ENCODE data around the gene CAPN10.

CAPN10 gene

DNA sequence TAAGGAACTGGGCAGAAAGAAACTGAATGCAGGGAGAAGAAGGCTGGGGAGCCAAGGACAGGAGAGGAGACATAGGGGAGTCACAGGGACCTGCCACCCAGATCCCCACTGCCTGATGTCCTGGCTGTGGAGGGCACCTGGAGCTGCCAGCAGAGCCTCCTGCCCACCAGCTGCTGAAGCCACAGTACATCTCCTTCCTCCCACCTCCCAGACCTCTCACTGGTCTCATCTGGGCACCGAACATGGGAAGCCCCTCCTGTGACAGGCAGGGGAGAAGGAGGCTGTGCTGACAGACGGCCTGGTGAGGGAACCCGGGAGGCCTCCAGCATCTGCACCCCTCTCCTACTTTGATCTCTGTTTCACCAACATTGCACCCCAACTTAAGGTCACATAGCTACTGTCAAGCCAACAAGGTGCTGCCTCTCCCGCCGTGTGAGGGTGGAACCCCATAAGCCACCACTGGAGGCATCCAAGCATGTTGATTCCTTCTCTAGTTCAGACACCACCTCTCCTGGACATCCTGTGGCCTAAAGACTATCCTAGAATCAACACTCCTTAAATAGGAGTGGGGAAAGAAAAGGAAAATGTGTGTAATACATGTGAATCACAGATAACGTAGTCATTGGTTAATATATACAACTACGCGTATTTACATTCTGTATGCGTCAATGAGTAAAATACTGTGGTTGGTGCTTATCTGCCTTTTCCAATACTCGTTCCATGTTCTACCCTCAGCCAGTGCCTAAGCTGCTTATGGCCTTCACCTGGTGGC is 21.8 kb upstream of the CAPN10 start:
- peak; percentile 40 for DNase-seq (ENCODE audit: low spot score)

DNA sequence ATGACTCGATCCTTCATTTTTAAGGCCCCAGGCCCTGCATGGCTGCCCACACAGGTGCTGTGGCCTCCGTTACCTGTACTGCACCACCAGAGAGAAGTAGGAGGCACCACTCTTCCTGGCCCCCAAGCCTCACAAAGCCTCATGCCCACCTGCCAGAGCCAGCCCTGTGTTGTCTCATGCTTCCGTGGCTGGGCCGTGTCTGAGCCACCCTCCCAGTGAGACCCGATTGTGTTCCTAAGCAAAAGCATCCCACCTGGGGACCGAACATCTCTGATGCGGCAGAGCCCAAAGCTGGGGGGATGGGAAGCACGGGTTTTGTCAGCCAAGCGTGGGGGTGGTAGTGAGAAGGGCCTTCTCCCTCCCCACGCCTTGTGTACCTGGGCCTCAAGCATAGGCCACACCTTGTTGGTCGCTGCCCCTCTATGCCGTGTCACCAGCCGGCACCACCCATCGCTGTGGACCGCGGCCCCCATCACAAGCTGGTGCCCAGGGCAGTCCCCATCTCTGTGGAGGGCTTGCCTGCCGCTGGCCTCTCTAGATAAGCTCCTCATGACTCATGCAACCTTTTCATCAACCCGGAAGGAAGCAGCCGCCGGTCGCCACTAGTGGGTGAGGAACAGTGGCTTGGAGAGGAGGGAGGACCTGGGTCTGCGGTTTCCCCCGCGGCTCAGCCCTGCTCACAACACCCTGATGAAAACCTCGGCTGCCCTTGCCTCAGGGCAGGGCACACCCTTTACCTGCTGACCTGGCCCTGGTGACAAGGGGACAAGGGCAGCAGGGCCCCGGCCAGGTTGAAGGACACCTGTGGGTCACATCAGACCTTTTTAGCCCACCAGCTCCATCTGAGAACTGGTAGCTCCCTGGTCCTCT is 21.0 kb upstream of the CAPN10 start:
- DNase-seq (ENCODE audit: low spot score), result no peak

DNA sequence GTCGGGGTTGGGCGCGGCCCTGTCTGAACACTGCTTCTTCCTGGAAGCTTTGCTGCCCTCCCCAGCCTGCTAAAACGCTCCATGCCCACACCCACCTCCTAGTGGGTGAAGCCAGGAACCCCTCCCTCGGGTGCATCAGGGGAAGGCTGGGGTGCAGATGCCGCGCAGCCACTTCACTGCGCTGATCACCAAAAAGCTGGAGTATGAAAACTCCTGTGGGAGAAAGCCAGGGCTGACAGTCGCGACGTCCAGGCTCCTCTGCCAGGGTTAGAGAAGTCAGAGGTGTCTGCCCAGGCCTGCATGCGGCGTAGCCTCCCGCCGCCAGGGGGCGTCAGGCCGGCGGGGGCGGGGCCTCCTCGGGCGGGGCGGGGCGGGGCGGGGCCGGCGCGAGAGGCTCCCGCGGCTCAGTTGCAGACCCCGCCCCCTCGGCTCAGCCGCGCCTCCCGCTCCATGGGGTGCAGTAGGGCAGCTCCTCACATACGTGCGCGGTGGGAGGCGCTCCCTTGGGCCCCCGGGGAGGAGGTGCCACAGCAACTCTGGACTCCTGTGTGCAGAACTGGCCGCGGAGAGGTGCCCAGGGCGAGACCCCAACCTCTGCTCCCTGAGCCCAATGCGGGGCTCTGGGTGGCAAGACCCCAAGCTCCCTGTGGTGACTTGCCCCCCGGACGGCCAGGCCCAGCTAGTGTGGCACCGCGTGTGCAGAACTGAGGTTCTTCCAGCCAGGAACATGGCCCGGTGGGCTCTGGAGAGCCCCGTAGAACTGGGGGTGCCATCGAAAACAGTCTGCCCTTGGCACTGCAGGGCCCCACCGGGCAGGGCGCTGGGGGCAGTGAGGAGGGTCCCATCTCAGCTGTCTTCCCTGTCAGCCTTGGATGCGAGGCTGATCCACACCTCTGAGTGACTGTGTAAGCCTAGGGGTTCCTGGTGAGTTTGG is 20.1 kb upstream of the CAPN10 start:
- peak; percentile 90 for DNase-seq (ENCODE audit: low spot score)

DNA sequence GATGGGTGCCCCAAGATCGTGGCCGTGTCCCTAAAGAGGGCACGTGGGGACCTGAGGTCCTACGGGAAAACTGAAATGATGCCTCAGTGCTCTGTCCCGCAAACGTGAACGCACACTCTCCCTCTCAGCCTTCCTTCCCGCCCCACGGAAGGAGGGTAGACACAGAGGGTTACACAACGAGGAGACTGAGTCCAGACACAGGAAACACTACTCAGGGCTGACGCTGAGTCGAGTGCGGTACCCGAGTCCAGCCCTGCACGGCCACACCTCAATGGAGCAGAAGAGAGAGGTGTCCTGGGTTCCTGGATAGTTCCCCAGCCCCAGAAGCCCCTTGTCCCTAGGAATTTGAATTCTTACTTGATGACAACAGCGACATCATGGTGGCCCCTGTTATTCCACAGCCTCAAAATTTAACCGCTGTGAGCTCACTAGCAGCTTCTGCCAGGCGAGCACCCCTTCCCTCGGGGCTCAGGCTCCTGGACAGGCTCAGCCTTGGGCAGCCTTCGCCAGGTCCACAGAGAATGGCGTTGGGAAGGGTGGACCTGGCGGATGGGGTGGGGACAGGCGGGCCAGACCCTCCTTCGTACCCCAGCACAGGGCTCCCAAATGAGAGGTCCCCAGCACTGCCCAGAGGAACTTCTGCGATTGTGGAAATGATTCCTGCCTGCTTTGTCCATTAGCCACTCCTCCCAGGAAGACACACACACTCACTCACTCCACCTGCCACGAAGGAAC is 19.2 kb upstream of the CAPN10 start:
- DNase-seq (ENCODE audit: low spot score), result no peak

DNA sequence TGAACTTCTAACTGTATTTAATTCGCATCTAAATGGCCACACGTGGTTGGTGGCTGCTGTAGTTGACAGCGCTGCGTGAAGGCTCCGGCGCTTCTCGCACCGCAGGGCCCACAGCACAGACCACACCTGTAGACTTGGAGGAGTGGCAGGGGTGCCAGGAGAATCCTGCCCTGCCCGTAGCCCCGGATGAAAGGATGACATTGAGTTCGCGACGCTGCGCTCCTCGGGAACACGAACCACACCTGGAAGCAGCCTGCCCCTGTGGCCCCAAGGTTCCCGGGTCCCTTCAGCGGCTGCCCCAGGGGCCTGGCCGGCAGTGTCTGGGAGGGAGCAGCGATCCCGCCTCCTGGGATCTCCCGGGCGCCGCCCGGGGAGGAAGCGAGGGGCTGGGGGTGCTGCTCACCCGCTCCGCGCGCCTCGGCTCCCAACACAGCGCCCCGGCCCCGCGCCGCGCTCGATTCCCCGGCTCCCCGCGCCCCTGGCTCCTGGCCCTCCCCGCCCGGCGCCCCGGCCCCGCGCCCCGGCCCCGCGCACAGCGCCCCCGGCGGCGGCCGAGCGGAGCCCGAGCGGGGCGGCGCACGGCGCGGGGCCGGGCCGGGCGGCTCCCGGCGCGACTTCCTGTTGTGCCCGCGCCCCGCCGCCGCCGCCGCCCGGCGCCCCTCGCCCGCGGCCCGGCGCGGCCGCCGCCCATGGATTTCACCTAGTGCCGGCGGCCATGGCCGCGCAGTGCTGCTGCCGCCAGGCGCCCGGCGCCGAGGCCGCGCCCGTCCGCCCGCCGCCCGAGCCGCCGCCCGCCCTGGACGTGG is 18.5 kb upstream of the CAPN10 start, which contains the start of gene RNPEPL1:
RNPEPL1 (plus strand) TSS at position 613 of the 806 bp plus-strand sequence; CDS start at position 716, 103 bp downstream.
- peak; percentile 70 for DNase-seq (ENCODE audit: low spot score)

DNA sequence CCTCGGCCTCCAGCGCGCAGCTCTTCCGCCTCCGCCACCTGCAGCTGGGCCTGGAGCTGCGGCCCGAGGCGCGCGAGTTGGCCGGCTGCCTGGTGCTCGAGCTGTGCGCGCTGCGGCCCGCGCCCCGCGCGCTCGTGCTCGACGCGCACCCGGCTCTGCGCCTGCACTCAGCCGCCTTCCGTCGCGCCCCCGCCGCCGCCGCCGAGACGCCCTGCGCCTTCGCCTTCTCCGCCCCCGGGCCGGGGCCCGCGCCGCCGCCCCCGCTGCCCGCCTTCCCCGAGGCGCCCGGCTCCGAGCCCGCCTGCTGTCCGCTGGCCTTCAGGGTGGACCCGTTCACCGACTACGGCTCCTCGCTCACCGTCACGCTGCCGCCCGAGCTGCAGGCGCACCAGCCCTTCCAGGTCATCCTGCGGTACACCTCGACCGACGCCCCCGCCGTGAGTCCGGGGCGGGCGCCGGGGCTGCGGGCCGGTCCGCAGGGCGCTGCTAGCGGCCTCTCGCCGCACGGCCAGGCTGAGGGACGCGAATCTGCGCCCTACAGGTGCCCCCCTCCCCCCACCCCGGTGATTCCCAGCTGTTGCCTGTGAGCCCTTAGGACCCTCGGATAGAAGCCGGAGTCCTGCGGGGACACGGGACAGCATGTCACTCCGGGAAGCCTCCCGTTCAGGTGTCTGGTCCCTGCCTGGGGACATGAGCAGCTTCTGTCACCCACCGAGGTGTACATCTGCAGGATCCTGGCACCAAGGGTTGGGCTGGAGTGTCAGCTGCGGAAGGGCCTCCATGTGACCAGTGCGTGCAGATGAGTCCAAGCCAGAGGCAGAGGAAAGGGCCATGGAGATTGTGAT is 17.6 kb upstream of the CAPN10 start:
- no peak for DNase-seq (ENCODE audit: low spot score)

DNA sequence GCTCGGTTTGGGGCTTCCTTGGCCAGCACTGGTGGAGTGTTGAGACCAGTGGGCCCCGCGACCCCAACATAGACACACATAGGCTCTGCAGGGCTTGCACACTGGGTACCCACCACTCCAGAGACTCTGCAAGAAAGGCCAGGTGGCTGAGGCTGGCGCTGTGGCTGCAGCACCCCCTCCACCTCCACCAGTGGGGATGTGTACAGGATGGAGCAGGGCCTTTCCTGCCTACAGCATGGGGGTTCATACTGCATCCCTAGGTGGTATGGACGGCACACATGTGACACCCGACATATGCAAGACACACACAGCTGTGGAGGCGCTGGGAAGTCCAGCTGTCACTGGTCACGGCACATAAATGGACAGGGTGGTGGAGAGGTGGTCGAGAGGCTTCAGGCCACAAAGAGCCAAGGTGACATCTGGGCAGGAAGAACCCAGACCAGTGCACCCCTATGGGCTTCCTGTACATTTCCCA is 17.0 kb upstream of the CAPN10 start:
- no peak for DNase-seq (ENCODE audit: low spot score)

DNA sequence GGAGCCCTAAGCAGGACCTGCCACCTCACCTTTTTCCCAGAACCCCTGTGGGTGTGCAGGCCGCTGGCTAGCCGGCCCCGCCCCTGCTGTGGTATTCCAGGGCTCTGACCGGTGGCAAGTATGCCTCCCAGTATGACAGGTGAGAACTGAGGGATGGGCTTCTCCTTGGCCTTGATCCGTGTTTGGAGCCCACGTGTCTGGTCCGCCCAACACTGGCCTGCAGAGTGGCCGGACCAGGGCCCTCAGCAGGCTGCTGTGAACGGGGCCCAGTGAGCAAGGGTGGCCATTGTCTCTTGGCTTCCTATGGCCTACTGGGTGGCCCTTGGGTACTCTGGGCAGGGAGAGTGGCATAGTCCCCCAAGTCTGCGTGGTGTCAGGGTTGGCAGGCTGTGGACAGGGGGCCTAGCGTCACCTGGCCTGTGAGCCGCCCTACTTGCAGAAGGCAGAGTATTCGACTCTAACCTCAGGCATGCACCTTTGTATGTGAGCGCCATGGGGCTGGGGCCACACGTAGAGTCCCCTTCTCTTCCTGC is 16.5 kb upstream of the CAPN10 start:
- no peak for DNase-seq (ENCODE audit: low spot score)

DNA sequence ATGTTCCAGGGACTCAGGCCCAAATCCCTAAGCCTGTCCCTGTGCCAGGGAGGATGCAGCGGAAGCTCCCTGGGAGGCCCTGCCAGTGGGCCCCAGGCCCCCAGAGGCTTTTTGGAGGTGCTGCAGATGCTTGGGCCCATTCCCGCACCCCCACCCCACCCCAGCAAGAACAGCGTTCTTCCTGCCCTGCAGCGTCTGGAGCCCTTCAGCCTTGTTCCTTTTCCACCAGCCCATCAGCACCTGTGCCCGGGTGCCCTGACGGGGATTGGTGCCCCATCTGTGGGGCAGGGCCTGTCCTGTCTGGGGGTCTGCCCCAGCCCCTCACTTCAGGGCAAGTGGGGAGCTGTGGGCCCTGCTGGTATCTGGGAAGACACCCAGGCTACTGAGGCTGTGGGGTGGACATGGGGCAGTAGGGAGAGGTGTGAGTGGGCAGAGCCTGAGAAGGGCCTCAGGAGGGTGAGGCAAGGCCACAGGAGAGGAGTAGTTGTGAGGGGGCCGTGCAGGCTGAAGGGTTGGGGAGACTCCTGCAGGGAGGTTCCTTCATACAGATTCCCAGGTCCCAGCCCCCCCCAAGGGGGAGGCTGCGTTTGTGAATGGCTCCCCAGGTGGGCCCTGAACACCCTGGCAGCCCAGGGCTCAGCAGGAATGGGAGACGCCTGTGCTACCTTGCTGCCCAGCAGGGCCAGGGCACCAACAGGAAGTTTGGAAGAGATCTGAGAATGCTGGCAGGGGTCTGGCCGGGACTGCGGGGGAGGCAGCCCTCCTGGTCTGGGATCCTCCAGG is 15.8 kb upstream of the CAPN10 start:
- no peak for DNase-seq (ENCODE audit: low spot score)

DNA sequence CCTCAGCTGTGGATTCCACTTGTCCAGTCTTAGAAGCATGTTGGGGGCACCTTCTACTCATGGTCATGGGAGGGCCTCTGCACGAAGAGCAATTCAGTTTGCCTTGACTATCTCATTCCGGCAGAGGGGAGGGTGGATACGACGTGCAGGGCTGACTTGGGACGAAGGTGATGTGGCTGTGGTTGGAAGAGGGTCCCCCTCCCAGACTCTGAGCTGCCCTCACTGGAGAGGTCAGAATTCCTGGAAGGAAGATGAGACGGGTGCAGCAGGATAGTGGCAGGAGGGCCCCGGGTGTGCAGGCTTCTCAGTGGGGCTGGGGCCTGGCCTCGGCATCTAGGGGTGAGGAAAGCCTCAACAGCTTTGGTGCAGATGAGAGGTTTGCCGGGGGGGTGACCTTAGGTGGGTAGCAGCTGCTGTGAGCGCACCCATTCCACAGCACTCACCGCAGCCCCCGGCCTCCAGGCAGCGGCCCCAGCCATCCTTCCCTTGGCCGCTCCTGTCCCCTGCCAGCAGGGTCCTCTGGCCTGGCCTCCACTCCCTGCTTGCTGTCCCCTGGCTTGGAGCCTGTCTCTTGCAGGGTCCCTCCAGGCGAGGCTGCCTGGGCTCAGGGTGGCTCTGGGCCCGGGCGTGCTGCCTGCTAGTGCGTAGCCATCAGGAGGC is 15.1 kb upstream of the CAPN10 start:
- DNase-seq (ENCODE audit: low spot score), result no peak

DNA sequence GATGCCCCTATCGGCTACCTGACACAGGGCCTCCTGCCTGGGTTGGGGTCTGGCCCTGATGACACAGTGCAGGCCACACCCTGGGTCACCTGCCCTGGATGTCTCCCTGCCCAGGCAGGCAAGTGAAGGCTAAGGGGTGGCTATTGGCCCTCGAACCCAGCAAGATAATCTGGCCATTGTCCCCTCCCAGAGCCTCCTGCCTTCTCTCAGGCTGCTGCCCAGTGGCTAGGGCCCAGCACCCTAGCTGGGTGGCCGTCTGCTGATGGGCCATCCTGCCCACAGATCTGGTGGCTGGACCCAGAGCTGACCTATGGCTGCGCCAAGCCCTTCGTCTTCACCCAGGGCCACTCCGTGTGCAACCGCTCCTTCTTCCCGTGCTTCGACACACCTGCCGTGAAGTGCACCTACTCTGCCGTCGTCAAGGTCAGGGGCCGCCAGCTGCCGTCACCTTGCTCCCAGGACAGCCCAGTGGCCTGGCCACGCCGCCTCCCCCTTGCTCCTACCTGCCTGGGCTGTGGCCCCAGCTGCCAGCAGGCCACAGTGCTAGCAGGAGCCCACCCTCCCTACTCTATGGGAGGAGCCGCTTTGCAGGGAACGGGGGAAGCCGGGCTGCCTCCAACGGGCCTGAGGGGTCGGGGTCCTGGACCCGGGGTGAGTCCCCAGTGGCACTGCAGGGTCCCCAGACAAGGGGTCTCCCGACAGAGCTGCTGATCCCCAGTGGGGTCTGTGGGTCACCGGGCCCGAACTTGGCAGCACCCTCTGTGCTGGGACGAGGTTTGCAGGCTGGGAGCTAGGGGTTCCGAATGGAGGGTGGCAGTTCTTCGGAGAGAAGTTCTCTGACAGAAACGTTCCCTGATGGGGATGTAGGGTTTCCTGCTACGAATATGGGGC is 14.1 kb upstream of the CAPN10 start:
- DNase-seq (ENCODE audit: low spot score), result no peak

DNA sequence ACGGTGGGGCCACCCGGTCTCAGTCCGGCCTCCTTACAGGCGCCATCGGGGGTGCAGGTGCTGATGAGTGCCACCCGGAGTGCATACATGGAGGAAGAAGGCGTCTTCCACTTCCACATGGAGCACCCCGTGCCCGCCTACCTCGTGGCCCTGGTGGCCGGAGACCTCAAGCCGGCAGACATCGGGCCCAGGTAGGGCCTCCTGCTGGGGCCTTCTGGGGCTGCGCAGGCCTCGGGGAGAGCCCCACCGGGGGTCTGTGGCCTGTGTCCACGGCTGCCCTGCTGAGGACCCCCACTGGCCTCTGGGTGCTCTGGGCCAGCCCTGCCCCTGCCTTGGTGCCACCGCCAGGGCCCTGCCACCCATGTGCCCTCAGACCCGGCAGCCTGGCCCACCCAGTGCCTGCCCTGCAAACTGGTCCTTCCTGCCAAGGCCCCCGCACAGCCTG is 13.4 kb upstream of the CAPN10 start:
- DNase-seq (ENCODE audit: low spot score), result no peak

DNA sequence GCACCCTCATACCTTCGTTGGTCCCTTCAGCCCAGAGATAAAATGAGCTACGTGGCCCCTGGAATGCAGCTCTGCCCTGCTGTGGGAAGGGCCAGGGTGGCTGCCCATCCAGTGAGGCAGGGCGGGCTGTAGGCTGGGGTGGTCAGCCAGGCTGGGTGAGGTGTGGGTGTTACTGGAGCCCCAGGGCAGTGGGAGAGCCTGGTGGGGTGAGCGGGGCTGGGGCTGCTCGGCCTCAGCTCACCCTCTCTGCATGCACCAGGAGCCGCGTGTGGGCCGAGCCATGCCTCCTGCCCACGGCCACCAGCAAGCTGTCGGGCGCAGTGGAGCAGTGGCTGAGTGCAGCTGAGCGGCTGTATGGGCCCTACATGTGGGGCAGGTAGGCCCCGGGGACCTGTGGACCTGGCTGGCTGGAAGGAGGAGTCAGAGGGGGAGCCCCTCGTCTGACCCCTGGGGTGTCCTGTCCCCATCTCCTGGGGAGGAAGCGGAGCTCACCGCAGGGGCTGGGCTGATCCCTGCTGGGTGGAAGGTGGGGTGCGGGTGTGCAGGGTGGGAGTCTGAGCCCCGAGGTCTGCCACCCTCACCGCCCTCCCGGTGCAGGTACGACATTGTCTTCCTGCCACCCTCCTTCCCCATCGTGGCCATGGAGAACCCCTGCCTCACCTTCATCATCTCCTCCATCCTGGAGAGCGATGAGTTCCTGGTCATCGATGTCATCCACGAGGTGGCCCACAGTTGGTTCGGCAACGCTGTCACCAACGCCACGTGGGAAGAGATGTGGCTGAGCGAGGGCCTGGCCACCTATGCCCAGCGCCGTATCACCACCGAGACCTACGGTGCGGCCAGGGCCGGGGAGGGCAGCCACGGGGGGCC is 12.8 kb upstream of the CAPN10 start:
- no peak for DNase-seq (ENCODE audit: low spot score)

DNA sequence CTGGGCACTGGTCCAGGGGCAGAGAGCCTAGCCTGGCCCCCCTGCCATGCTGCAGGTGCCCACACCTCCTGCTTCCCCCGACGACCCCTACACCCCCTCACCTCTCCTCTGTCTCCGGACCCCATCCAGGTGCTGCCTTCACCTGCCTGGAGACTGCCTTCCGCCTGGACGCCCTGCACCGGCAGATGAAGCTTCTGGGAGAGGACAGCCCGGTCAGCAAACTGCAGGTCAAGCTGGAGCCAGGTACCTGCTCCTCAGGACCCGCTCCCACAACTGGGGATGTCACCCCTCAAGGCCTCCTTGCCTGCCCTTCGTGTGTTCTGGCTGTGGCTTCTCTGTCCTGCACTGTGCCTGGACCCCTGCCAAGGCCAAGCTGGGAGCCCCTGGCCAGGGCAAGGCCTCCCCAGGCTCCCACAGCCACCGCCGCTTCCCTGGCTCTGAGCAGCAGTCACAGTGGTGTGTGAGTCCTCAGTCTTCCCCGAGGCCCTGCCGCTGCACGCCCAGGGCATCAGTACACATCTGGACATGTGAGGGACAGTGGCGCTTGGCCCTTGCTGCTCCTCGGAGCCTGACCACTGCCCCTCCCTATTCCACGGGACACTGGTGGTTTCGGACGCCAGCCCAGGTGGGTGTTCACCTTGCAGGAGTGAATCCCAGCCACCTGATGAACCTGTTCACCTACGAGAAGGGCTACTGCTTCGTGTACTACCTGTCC is 12.0 kb upstream of the CAPN10 start:
- DNase-seq (ENCODE audit: low spot score), result no peak

Data from ecto neural progenitor cell (in vitro differentiated cells).